H9 (cell line): ENCODE data around the gene PLD5. TPM values are rescaled to one million over a fixed set of nuclear protein-coding genes. Genes with fewer than 3 reads are reported as not detected.

Experiments used
- DNase-seq: peaks from one replicate; pipeline ENCODE4 v3.0.0-alpha.2; 2017
- H2AFZ ChIP-seq: one replicate; pipeline ENCODE4 v1.6.1; 2013; ENCODE audit warnings: mild to moderate bottlenecking, low read length, control low read depth, moderate library complexity
- H2AK5ac ChIP-seq: 2 replicates; pipeline ENCODE4 v1.6.1; 2013; ENCODE audit warnings: low read length, control low read depth, mixed read lengths; ENCODE audit not compliant: insufficient read length
- H2BK120ac ChIP-seq: one replicate; pipeline ENCODE4 v1.6.1; 2013; ENCODE audit warnings: low read depth, mild to moderate bottlenecking, low read length, control low read depth, inconsistent platforms; ENCODE audit not compliant: poor library complexity, severe bottlenecking
- H2BK12ac ChIP-seq: 2 replicates; pipeline ENCODE4 v1.6.1; 2013; ENCODE audit warnings: low read length, control low read depth, mixed read lengths, low read depth; ENCODE audit not compliant: insufficient read length
- H2BK15ac ChIP-seq: 2 replicates; pipeline ENCODE4 v1.6.1; 2013; ENCODE audit warnings: low read depth, low read length, control low read depth
- H2BK20ac ChIP-seq: one replicate; pipeline ENCODE4 v1.6.1; 2013; ENCODE audit warnings: low read depth, mild to moderate bottlenecking, low read length, control low read depth, inconsistent platforms; ENCODE audit not compliant: poor library complexity, severe bottlenecking
- H2BK5ac ChIP-seq: 2 replicates; pipeline ENCODE4 v1.6.1; 2013; ENCODE audit warnings: low read length, control low read depth, mixed read lengths; ENCODE audit not compliant: insufficient read length
- H3K14ac ChIP-seq: 2 replicates; pipeline ENCODE4 v1.6.1; 2013; ENCODE audit warnings: low read length, control low read depth; ENCODE audit not compliant: insufficient read depth
- H3K18ac ChIP-seq: 2 replicates; pipeline ENCODE4 v1.6.1; 2013; ENCODE audit warnings: low read depth, mild to moderate bottlenecking, mixed read lengths, low read length, control low read depth; ENCODE audit not compliant: insufficient read length
- H3K23ac ChIP-seq: 2 replicates; pipeline ENCODE4 v1.6.1; 2013; ENCODE audit warnings: low read length, control low read depth, mixed read lengths, low read depth; ENCODE audit not compliant: insufficient read length
- H3K23me2 ChIP-seq: 2 replicates; pipeline ENCODE4 v1.6.1; 2013; ENCODE audit warnings: low read depth, mild to moderate bottlenecking, mixed read lengths, low read length, control low read depth; ENCODE audit not compliant: insufficient read length, poor library complexity, severe bottlenecking
- H3K27ac ChIP-seq: 2 replicates; pipeline ENCODE4 v1.5.1; 2013; ENCODE audit warnings: low read length, control low read depth, mixed read lengths, low read depth; ENCODE audit not compliant: insufficient read length
- H3K27me3 ChIP-seq: 2 replicates; pipeline ENCODE4 v1.6.1; 2013; ENCODE audit warnings: low read length, control low read depth, inconsistent platforms; ENCODE audit not compliant: insufficient read depth
- H3K4ac ChIP-seq: 2 replicates; pipeline ENCODE4 v1.6.1; 2013; ENCODE audit warnings: low read depth, mild to moderate bottlenecking, control low read depth, inconsistent platforms, low read length, moderate library complexity
- H3K4me1 ChIP-seq: 2 replicates; pipeline ENCODE4 v1.6.1; 2013; ENCODE audit warnings: low read length, control low read depth, inconsistent platforms; ENCODE audit not compliant: insufficient read depth
- H3K4me2 ChIP-seq: 2 replicates; pipeline ENCODE4 v1.6.1; 2013; ENCODE audit warnings: low read length, control low read depth, mixed read lengths; ENCODE audit not compliant: insufficient read length, insufficient read depth
- H3K56ac ChIP-seq: 2 replicates; pipeline ENCODE4 v1.6.1; 2013; ENCODE audit warnings: low read depth, mild to moderate bottlenecking, mixed read lengths, low read length, control low read depth; ENCODE audit not compliant: insufficient read length
- H3K79me1 ChIP-seq: 2 replicates; pipeline ENCODE4 v1.6.1; 2013; ENCODE audit warnings: low read depth, mild to moderate bottlenecking, moderate library complexity, low read length, control low read depth, inconsistent platforms; ENCODE audit not compliant: insufficient read depth, poor library complexity, severe bottlenecking
- H3K79me2 ChIP-seq: 2 replicates; pipeline ENCODE4 v1.6.1; 2013; ENCODE audit warnings: low read length, control low read depth, inconsistent platforms; ENCODE audit not compliant: insufficient read depth
- H3K9ac ChIP-seq: 2 replicates; pipeline ENCODE4 v1.6.1; 2013; ENCODE audit warnings: low read length, control low read depth, mixed read lengths; ENCODE audit not compliant: insufficient read length; ENCODE audit errors: extremely low read depth
- H3K9me3 ChIP-seq: one replicate; pipeline ENCODE4 v1.6.1; 2013; ENCODE audit warnings: low read depth, low read length, inconsistent platforms; ENCODE audit not compliant: control insufficient read depth
- H3T11ph ChIP-seq: one replicate; pipeline ENCODE4 v1.6.1; 2013; ENCODE audit warnings: mild to moderate bottlenecking, low read length, control low read depth, inconsistent platforms
- H4K20me1 ChIP-seq: one replicate; pipeline ENCODE4 v1.6.1; 2013; ENCODE audit not compliant: control insufficient read depth, insufficient read length, insufficient read depth
- H4K5ac ChIP-seq: 2 replicates; pipeline ENCODE4 v1.6.1; 2013; ENCODE audit warnings: low read depth, mild to moderate bottlenecking, mixed read lengths, low read length, control low read depth; ENCODE audit not compliant: insufficient read length
- H4K8ac ChIP-seq: replicated peaks from 2 replicates; pipeline ENCODE4 v1.6.1; 2013; ENCODE audit warnings: low read length, control low read depth, mixed read lengths, low read depth; ENCODE audit not compliant: insufficient read length
- H4K91ac ChIP-seq: 2 replicates; pipeline ENCODE4 v1.6.1; 2013; ENCODE audit warnings: low read depth, mild to moderate bottlenecking, moderate library complexity, mixed read lengths, low read length, control low read depth; ENCODE audit not compliant: insufficient read length
- H3K27ac Mint-ChIP-seq, 3 experiments: 2 replicates in 2 of 3; 3 replicates in 1 of 3; pipeline ENCODE4 v1.8.0; 2020 to 2021; ENCODE audit warnings: mixed read lengths in 3 of 3, mild to moderate bottlenecking in 1 of 3, moderate library complexity in 1 of 3
- H3K27me3 Mint-ChIP-seq: 2 replicates; pipeline ENCODE4 v1.8.0; 2021; ENCODE audit warnings: low read depth, mild to moderate bottlenecking, moderate library complexity, mixed read lengths
- H3K36me3 Mint-ChIP-seq, 3 experiments: 2 replicates in 2 of 3; 3 replicates in 1 of 3; pipeline ENCODE4 v1.8.0; 2020 to 2021; ENCODE audit warnings: low read depth in 3 of 3, mixed read lengths in 3 of 3; ENCODE audit not compliant: insufficient read depth in 1 of 3
- H3K4me1 Mint-ChIP-seq, 2 experiments: 2 replicates each; pipeline ENCODE4 v1.8.0; 2020; ENCODE audit warnings: mixed read lengths in 2 of 2
- H3K4me3 Mint-ChIP-seq, 2 experiments: 2 replicates in 1 of 2; 3 replicates in 1 of 2; pipeline ENCODE4 v1.8.0; 2020 to 2021; ENCODE audit warnings: mild to moderate bottlenecking in 2 of 2, mixed read lengths in 2 of 2, moderate library complexity in 1 of 2
- H3K9me3 Mint-ChIP-seq, 2 experiments: 2 replicates in 1 of 2; 3 replicates in 1 of 2; pipeline ENCODE4 v1.8.0; 2020; ENCODE audit warnings: mild to moderate bottlenecking in 2 of 2, mixed read lengths in 2 of 2, moderate library complexity in 1 of 2
- CTCF ChIP-seq: fragments of 200-600 bp; sonication (generic); conservative IDR thresholded peaks from 3 replicates; pipeline ENCODE4 v1.8.0; 2021; ENCODE audit warnings: antibody characterized with exemption, mild to moderate bottlenecking
- WGBS: extraction: QIAGEN DNeasy Blood & Tissue Kit; methylation state at CpG from one replicate; pipeline ENCODE4 v1.1.7; 2013; ENCODE audit warnings: missing lambda C conversion rate, low lambda C conversion rate, mixed read lengths; ENCODE audit not compliant: insufficient read length; ENCODE audit errors: extremely low coverage; 5-methylcytosine and 5-hydroxymethylcytosine counted together
- total RNA-seq: library from RNA; stranded (reverse); gene quantifications from 2 replicates; pipeline ENCODE4 v1.2.1, GENCODE V29; 2021

Gene PLD5
- total RNA-seq, 1 experiment from 2014 or later = 5.2 TPM

- Mint-ChIP-seq H3K27ac (peak overlapping the region in 1 of 3 experiments; percentile 44; a peak in 1 of 7 replicates), H3K4me3 (no peak overlapping the region), H3K9me3 (peaks cover 33 to 43% of the 10 kb centered on the region in 2 experiments), H3K4me1 (peaks cover 15 to 20% of the 10 kb centered on the region in 2 experiments), H3K27me3 (peaks cover 16% of the 10 kb centered on the region), H3K36me3 (peaks cover 29 to 44% (median 30%) of the 10 kb centered on the region in 3 experiments)
- H3K27me3 ChIP-seq = no peaks in the 10 kb centered on the region
- no peak overlapping the region for H3K27ac ChIP-seq
- H3K23me2 ChIP-seq = no peaks in the 10 kb centered on the region
- no peaks in the 10 kb centered on the region for H3K79me1 ChIP-seq
- H3K23ac ChIP-seq = no peak overlapping the region
- H3T11ph ChIP-seq = no peak overlapping the region
- H4K5ac ChIP-seq = no peak overlapping the region
- H4K91ac ChIP-seq = no peak overlapping the region
- WGBS = no CpG with 5 or more reads among the region's 12 CpGs
- H3K9me3 ChIP-seq = no peaks in the 10 kb centered on the region
- H3K18ac ChIP-seq = no peak overlapping the region
- H3K56ac ChIP-seq = no peak overlapping the region
- H3K4me1 ChIP-seq = peaks cover 3% of the 10 kb centered on the region
- H3K79me2 ChIP-seq = no peaks in the 10 kb centered on the region
- no peak overlapping the region for H3K9ac ChIP-seq
- no peak overlapping the region for H3K4me2 ChIP-seq
- no peak overlapping the region for H3K14ac ChIP-seq
- H2AK5ac ChIP-seq = no peak overlapping the region
- no peak overlapping the region for H2BK20ac ChIP-seq
- no peak overlapping the region for H2BK15ac ChIP-seq
- no peak overlapping the region for H2BK5ac ChIP-seq
- no peak overlapping the region for H2AFZ ChIP-seq
- no peak for DNase-seq
- no peak overlapping the region for H3K4ac ChIP-seq
- TF ChIP-seq CTCF = no peak
- H2BK12ac ChIP-seq = no peak overlapping the region
- H2BK120ac ChIP-seq = no peak overlapping the region
- H4K20me1 ChIP-seq = no peaks in the 10 kb centered on the region
- H4K8ac ChIP-seq = no peak overlapping the region
These were observed 304.6 kb downstream of the PLD5 start for GRCh38 chr1:242219905-242220304.
